Suppressor macrophage treated with lipopolysaccharide for 1 hour (primary cell): Measurements from ENCODE around the gene TNFRSF6B.
"Not testable (repeated sequence)": the region's sequence is repeated elsewhere in the genome, so short reads cannot be mapped to it uniquely, and the experiment has no call there.

ENCODE experiments used
- DNase-seq, 3 donors: peaks; one replicate each; pipeline ENCODE4 v3.0.0-alpha.2; 2020 to 2022

The TNFRSF6B gene, protein sequence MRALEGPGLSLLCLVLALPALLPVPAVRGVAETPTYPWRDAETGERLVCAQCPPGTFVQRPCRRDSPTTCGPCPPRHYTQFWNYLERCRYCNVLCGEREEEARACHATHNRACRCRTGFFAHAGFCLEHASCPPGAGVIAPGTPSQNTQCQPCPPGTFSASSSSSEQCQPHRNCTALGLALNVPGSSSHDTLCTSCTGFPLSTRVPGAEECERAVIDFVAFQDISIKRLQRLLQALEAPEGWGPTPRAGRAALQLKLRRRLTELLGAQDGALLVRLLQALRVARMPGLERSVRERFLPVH

DNA sequence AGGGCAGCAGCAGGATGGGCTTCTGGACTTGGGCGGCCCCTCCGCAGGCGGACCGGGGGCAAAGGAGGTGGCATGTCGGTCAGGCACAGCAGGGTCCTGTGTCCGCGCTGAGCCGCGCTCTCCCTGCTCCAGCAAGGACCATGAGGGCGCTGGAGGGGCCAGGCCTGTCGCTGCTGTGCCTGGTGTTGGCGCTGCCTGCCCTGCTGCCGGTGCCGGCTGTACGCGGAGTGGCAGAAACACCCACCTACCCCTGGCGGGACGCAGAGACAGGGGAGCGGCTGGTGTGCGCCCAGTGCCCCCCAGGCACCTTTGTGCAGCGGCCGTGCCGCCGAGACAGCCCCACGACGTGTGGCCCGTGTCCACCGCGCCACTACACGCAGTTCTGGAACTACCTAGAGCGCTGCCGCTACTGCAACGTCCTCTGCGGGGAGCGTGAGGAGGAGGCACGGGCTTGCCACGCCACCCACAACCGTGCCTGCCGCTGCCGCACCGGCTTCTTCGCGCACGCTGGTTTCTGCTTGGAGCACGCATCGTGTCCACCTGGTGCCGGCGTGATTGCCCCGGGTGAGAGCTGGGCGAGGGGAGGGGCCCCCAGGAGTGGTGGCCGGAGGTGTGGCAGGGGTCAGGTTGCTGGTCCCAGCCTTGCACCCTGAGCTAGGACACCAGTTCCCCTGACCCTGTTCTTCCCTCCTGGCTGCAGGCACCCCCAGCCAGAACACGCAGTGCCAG, at the start of gene TNFRSF6B:
TNFRSF6B (plus strand) TSS at position 25 of the 729 bp plus-strand sequence; CDS start at position 141, 116 bp downstream.
- DNase-seq, result no peak

DNA sequence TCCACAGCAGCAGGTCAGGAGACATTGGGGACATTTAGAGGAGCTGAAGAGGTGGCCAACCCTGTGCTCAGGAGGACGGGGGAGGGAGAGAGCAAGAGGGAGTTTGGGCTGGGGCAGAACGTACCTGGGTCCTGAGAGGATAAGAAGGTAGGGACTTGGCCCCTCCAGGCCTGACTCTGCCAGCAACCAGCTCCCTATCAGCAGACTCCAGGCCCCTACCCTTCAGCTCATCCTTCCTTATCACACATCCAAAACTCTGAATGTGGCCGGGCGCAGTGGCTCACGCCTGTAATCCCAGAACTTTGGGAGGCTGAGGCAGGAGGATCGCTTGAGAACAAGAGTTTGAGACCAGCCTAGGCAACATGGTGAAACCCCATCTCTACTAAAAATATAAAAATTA, 48.3 kb upstream of the TNFRSF6B start:
- no peak for DNase-seq

DNA sequence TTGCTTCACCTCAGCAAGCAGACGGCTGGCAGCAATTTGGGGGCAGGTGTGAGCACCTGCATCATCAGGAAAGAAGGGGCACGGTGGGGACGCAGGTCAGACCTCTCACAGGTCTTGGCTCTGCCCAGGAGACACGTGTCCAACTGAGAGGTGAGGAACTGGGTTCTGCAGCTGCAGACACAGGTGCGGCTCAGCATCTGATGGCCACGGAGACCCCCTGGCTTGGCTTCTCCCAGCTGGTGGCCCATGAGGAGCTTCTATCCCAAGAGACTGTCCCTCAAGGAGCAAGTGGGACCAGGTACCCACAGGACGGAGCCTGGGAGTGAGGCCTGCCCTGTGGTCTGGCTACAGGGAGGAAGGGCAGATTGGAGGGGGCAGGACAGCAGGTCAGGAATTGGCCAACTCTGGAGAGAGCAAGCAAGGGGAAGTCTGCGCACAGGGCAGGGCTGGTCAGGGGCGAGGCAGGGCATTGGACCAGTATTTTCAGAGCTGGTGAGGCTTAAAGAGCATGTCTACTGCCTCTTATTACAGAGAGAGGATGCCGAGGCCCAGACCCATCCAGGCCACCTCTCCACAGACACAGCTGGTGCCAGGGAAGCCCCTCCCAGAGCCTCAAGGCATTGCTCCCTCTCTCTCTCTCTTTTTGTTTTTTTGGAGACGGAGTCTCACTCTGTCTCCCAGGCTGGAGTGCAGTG, 47.4 kb upstream of the TNFRSF6B start:
- DNase-seq, result no peak

DNA sequence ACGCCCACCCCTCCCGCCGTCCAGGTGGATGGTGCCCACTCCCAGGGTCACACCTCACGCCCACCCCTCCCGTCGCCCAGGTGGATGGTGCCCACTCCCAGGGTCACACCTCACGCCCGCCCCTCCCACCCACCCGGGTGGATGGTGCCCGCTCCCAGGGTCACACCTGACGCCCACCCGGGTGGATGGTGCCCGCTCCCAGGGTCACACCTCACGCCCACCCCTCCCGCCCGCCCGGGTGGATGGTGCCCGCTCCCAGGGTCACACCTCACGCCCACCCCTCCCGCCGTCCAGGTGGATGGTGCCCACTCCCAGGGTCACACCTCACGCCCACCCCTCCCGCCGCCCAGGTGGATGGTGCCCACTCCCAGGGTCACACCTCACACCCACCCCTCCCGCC, 46.0 kb upstream of the TNFRSF6B start:
- DNase-seq, result not testable (repeated sequence)

DNA sequence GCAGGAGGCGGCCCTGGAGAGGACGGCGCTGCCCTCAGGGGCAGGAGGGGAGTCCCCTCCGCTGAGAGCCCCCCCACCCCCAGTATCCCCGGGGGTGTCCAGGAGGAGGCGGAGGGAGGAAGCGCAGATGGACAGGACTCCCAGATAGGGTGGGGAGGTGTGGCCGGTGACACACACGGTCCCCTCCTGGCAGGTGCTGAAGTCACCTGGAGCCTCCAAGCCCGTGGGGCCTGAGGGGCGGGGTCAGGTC, 44.6 kb upstream of the TNFRSF6B start:
- no peak for DNase-seq

DNA sequence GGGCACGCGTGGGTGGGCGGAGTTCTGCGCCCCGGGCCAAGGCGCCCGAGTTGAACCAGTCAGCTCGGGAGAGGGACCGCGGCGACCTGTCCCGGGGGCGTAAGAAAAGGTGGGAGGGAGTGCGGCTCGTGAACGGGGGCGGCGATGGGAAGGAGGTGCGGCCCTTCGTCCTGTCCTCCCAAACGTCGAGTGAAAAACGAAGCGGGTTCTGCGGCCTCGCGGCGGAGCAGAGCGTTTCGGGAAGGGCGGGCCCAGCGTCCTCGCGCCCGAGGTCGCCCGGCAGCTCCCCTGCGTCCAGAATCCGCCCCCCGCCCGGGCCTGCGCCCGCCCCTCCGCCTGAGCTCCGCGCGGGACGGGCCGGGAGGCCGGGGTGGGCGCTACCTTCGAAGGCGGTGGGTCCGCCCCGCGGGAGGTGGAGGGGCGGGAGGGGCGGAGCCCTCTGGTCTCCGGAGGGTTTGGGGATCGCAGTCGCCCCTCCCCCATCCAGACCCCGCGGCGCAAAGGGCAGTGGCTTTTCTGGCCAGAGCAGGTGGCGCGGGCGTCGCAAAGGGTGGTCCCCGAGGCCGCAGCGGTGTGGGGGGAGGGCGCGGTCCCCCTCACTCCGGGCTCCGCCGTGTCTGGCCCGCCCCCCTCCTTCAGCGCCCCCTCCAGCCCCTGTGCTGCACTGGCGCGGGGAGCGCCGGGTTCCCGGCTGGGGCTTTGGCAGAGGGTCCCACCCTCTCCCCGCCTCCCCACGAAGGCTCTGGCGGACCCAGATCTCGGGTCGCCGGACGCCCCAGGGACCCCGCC, 44.1 kb upstream of the TNFRSF6B start:
- DNase-seq, result no peak

DNA sequence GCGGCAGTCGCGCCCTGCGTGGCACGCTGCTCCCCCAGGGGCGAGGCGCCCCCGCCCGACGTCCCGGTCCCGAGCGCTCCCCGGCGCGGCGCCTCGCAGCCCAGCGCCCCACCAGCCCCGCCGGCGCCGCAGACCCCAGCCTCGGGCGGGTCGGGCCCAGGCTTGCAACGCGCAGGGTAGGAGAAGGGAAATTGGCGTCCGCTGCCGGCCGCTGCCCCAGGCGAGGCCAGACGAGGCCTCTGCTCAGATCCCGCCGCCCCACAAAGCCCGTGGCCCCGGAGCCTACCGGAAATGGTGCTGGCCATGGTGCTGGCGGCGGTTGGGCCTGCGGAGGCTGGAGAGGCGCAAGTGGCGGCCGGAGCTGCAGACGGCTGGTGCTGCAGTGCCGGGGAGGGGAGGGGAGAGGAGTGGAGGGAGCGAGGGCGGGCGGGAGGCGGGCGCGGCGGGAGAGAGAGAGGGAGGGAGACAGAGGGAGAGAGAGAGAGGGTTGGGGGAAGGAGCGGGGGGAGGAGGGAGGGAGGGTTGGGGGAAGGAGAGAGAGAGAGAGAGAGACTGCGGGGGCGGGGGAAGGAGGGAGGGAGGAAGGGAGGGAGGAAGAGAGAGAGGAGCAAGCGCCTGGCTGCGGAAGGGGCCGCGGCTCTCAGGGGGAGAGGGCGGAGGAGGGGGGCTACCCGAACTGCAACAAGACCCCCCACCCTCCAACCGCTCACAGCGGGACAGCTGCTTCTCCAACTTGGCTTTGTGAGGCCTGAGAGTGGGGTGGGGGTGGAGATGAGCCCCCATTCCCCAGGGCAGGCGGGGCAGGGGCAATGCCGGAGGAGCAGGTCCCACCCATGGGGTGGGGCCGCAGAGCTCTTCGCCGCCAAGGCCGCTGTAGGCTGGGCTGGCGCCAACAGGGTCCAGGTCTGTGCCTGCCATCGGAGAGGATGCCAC, 43.1 kb upstream of the TNFRSF6B start, which contains the start of gene STMN3:
STMN3 (minus strand) TSS at position 384 of the 933 bp plus-strand sequence; CDS start at position 305, 79 bp downstream.
- DNase-seq, result peak; percentile 80 to 93 (median 88)

DNA sequence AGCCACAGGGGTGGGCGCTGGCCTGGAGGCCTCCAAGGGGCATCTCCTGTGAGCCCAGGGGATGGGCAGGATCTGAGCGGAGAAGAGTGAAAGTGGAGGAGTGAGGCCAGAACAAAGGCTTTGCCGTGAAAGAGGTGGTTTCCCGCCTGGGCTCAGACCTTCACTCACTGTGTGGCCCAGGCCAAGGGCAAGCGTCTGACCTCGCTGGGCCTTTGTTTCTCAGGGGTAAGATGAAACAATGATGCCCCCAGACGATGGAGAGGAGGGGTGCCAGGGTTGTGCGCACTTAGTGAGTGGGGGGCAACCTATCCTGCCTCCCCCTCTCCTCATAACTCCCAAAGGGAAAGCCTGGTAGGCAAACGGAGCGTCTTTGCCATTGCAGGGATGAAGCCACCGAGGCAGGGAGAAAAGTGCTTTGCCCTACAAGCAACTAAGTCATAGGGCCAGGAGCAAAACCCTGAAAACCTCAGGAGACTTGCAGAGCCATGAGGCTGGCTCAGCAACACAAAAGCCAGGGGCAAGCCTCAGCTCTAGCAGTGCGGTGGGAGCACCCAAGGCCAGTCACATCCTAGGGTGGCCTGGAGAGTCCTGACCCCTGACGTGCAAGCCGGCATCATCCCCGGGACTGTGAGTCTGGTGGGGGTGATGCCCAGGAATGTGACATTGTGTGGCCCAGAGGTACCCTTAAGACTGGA, 42.3 kb upstream of the TNFRSF6B start:
- DNase-seq, result no peak

DNA sequence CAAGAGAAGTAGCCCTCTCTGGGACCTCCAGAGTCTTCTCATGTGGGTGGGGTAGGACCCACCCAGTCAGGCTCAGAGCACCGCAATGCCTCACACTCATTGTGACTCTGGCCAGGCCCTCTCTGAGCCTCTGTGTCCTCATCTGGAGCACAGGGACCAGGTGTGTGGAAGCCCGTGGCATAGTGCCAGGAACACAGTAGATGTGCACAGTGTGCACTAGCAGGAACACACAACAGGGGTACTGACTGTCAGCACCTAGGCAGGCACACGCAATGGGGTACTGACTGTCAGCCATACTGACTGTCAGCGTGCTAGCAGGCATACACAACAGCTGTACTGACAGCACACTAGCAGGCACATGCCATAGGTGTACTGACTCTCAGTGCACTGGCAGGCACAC, 41.2 kb upstream of the TNFRSF6B start:
- DNase-seq, result no peak

DNA sequence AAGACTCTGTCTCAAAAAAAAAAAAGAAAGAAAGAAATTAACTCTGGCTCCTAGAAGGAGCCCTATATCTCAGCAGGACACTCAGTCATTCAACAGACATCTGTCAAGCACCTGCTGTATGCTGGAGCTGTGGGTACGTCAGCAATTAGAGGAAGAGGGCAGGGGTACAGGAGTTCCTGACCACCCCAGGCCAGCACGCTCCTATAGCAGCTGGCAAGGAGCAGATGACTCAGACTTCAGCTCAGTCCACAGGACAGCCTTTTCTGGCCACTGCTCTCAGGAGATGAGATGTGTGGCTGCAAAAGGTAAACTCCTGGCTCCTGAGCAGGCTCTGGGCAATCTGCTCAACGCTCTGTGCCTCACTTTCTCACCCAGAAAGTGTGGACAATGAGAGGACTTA, 40.0 kb upstream of the TNFRSF6B start:
- no peak for DNase-seq

DNA sequence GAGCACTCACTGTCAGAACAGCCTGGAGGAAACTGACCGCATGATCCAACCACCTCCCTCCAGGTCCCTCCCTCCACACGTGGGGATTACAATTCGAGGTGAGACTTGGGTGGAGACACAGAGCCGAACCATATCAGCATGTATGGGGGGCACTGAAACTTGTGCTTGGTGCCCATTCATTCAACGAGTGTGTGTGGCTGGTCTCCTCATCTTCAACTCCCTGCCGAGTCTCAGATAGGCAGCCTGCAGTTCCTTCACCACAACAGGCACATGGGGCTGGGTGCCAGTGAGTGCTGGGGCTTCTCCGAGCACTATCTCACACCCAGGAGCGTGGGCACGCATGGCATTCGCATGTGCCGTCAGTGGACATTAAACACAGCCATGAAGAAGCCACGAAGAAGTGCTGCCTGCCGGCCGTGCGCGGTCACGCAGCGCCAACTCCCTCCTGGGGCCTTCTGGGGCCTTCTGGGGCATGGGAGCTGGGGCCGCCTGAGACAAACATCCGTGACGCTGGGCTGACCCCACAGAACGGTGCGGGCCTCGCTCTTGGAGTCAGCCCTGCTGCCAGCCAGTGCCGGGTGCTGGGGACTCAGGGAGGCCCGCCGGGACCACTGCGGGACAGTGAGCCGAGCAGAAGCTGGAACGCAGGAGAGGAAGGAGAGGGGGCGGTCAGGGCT, 39.1 kb upstream of the TNFRSF6B start:
- DNase-seq, result no peak

DNA sequence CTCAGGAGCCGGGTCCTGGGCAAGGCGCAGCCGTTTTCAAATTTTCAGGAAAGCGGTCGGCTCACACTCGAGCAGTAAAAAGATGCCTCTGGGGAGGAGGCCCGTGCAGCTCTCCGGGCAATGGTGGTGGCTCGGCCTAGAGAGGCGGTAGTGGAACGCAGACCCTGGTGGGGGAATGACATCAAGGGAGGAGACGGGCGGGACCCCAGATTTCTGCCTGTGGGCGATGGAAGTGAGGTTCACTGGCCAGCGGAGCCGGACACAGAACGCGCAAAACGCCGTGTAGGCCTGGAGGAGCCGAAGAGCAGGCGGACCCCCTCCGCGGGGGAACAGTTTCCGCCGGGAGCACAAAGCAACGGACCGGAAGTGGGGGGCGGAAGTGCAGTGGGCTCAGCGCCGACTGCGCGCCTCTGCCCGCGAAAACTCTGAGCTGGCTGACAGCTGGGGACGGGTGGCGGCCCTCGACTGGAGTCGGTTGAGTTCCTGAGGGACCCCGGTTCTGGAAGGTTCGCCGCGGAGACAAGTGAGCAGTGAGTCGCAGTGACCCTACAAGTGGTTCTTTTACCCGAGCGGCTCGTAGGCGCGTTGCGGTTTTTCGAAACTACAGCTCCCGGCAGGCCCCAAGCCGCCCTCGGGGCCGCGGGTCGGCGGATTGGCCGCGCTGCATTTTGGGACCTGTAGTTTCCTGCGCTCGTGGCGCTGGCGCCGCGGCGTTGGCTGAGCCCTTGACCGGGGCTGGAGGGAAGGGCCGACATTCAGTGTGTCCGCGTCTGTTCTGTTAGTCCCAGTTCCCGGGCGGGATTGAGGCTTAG, 38.3 kb upstream of the TNFRSF6B start, which contains the start of gene RTEL1:
RTEL1 (plus strand) TSS at position 376 of the 812 bp plus-strand sequence. CDS start 1,091 bp downstream, outside the sequence.
- peak; percentile 94 to 97 (median 96) for DNase-seq

DNA sequence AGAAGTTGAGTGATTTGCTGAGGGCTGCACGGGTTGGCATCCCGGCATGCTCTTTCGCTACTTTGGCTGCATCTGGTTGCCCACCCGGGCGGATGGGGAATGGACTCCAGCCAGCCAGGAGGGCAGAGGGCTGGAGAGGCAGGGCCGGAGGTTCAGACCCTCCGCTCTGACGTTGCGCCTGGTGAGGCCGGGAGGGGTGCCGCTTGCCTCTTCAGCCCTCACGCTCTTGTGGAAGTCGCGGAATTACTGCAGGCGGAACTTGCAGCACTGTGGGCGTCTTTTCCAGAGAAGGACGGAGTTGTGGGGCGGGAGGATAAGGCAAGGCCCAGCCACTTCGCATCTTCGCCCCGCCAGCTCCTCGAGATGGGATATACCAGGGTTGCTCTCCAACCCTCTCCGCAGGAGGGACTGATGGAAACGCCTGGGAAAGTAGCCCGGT, 37.7 kb upstream of the TNFRSF6B start:
- peak; percentile 71 to 73 (median 71) for DNase-seq

DNA sequence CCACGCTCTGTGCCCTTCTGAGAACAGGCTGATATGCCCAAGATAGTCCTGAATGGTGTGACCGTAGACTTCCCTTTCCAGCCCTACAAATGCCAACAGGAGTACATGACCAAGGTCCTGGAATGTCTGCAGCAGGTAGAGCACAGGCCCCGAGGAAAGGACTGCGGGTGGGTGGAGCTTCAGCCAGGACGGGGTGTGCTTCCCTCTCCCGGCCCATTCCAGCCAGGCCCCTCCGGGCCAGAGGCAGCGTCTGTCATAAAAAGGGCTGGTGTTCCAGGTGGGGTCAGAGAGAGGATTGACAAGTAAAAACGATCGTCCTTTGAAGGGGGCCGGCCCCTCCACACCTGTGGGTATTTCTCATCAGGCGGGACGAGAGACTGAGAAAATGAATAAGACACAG, 37.1 kb upstream of the TNFRSF6B start:
- no peak for DNase-seq

DNA sequence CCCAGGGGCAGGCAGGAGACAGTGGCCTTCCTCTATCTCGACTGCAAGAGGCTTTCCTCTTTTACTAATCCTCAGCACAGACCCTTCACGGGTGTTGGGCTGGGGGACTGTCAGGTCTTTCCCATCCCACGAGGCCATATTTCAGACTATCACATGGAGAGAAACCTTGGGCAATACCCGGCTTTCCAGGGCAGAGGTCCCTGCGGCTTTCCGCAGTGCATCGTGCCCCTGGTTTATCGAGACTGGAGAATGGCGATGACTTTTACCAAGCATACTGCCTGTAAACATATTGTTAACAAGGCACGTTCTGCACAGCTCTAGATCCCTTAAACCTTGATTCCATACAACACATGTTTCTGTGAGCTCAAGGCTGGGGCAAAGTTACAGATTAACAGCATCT, 36.3 kb upstream of the TNFRSF6B start:
- not testable (repeated sequence) for DNase-seq

DNA sequence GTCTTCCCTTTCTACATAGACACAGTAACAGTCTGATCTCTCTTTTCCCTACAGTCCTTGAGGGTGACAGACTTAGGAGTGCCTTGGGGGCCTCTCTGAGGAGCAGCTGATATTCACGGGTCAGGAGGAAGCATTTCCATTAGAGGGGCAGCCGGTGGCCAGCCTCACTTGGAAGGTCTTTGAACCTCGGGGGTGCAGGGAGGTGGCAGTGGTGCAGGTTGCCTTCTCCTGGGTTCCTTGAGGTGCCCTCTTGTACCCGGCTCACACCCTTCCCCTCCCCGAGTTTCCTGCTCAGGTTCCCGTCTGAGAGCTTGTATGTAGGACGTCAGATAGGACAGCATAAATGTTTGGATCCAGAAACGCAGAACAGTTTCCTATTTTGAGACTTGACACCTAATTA, 35.8 kb upstream of the TNFRSF6B start:
- DNase-seq, result no peak

DNA sequence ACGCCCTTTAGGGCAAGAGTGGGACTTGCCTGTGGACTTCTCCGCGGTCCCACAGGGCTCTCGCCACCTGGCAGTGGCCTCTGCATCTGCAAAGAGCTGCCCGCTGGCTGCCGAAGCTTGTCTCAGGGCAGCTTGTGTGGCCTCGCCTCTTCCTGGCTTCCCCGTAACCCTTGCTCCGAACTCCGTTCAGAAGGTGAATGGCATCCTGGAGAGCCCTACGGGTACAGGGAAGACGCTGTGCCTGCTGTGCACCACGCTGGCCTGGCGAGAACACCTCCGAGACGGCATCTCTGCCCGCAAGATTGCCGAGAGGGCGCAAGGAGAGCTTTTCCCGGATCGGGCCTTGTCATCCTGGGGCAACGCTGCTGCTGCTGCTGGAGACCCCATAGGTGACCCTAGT, 35.3 kb upstream of the TNFRSF6B start:
- DNase-seq, result no peak

DNA sequence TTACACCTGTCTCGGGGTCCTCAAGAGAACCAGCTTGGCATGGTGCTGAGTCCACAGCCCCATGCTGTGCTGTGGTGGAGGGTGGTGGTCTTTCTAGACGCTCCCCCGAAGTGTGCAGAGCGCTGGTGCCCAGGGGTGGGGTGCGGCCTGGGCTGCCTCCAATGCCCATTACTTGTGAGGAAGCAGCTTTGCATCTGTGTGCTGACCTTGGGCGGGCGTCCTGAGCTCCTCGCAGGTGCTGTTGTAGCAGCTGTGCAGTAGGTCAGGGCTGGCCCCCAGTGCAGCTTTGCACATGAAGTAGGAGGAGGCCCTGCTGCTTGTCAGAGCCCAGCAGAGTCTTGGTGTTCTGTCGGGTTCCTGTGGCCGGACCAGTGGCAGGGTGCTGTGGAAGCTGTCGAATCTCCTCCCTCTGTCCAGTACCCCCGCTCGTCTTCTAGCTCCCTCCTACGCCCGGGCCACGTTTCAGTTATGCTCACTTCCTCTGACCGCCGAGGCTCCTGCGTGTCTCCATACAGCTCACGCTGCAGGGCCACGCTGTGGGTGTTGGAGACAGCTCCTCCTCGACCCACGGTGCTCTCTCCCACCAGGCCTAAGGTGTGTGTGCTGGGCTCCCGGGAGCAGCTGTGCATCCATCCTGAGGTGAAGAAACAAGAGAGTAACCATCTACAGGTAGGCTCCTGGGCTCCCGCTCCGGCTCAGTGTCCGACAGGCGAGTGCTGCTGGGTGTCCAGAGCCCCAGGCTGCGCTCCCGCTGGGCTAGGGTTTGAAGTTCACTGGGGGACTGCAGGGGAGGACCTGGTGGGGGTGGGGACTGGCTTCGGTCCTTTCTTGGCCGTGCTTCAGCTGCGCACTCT, 34.3 kb upstream of the TNFRSF6B start:
- DNase-seq, result no peak

DNA sequence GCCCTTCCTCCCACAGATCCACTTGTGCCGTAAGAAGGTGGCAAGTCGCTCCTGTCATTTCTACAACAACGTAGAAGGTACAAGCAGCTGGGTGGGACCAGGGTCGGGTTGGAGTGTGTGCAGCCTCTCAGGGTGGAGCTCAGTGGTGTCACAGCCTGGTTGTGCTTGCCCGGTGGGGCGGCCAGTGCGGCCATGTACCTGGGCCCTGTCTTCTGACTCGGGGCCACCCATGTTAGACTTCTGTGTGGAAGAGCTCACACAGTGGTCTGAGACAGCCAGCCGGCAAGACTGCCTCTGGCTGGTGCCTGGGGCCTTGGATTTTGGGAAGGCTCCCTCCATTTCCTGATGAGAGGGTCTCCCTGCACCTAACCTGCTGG, 33.7 kb upstream of the TNFRSF6B start:
- no peak for DNase-seq
